ENCODE data around the gene CTDSP1.

Gene CTDSP1

GRCh38 chr2:218427741-218428140 is 28.1 kb downstream of the CTDSP1 start:
- DNase-seq, result no peak

GRCh38 chr2:218428846-218429558 is 29.3 kb downstream of the CTDSP1 start:
- DNase-seq, result no peak

- no peak for DNase-seq
Measured at GRCh38 chr2:218429911-218430692, 30.4 kb downstream of the CTDSP1 start.

GRCh38 chr2:218430721-218431120 is 31.1 kb downstream of the CTDSP1 start:
- no peak for DNase-seq

GRCh38 chr2:218431878-218432277 is 32.2 kb downstream of the CTDSP1 start:
- no peak for DNase-seq

- no peak for DNase-seq
Measured at GRCh38 chr2:218432676-218433365, 33.2 kb downstream of the CTDSP1 start.

- DNase-seq, result no peak
Measured at GRCh38 chr2:218434456-218434855, 34.8 kb downstream of the CTDSP1 start.

GRCh38 chr2:218435003-218435982 is 35.6 kb downstream of the CTDSP1 start:
- DNase-seq, result no peak

GRCh38 chr2:218436992-218437391 is 37.3 kb downstream of the CTDSP1 start:
- no peak for DNase-seq

- no peak for DNase-seq
Measured at GRCh38 chr2:218437969-218438368, 38.3 kb downstream of the CTDSP1 start.

GRCh38 chr2:218438596-218438995 is 38.9 kb downstream of the CTDSP1 start:
- DNase-seq, result no peak

- peak in 1 of 5 experiments; percentile 7 for DNase-seq
Measured at GRCh38 chr2:218444692-218445357, 45.2 kb downstream of the CTDSP1 start.

GRCh38 chr2:218445602-218446001 is 45.9 kb downstream of the CTDSP1 start:
- no peak for DNase-seq

- no peak for DNase-seq
Measured at GRCh38 chr2:218446547-218446946, 46.9 kb downstream of the CTDSP1 start.

- no peak for DNase-seq
Measured at GRCh38 chr2:218447072-218447471, 47.4 kb downstream of the CTDSP1 start.

- DNase-seq, result no peak
Measured at GRCh38 chr2:218448934-218449333, 49.3 kb downstream of the CTDSP1 start.

GRCh38 chr2:218452079-218452478 is 52.4 kb downstream of the CTDSP1 start:
- DNase-seq, result no peak
